KMS-11 (cell line): ENCODE data around the gene COMMD1.

ENCODE experiments used
- H2AFZ ChIP-seq: fragments of 200-600 bp; sonication (generic); 2 replicates; pipeline ENCODE4 v1.6.1; 2016; ENCODE audit warnings: antibody characterized with exemption, mixed run types, low read depth
- H3K27ac ChIP-seq: fragments of 200-600 bp; sonication (generic); 2 replicates; pipeline ENCODE4 v1.6.1; 2016; ENCODE audit warnings: mild to moderate bottlenecking, mixed run types
- H3K27me3 ChIP-seq: fragments of 200-600 bp; sonication (generic); 2 replicates; pipeline ENCODE4 v1.6.1; 2017; ENCODE audit warnings: mild to moderate bottlenecking, low read depth, mixed run types, moderate library complexity; ENCODE audit not compliant: insufficient read depth
- H3K36me3 ChIP-seq: fragments of 200-600 bp; sonication (generic); 2 replicates; pipeline ENCODE4 v1.6.1; 2017; ENCODE audit warnings: mild to moderate bottlenecking, mixed run types; ENCODE audit not compliant: insufficient read depth
- H3K4me1 ChIP-seq: fragments of 200-600 bp; sonication (generic); 2 replicates; pipeline ENCODE4 v1.6.1; 2016; ENCODE audit warnings: mild to moderate bottlenecking, low read depth, mixed run types; ENCODE audit not compliant: poor library complexity, severe bottlenecking
- H3K4me2 ChIP-seq: fragments of 200-600 bp; sonication (generic); 2 replicates; pipeline ENCODE4 v1.7.0; 2016; ENCODE audit warnings: mild to moderate bottlenecking, mixed run types
- H3K4me3 ChIP-seq: fragments of 200-600 bp; sonication (generic); IDR thresholded peaks from 2 replicates; pipeline ENCODE4 v1.6.1; 2017; ENCODE audit warnings: low read depth, low read length, mixed read lengths; ENCODE audit not compliant: insufficient read depth
- H3K79me2 ChIP-seq: fragments of 200-600 bp; sonication (generic); 2 replicates; pipeline ENCODE4 v1.6.1; 2016; ENCODE audit warnings: low read depth, mixed run types; ENCODE audit not compliant: insufficient read depth
- H3K9ac ChIP-seq: fragments of 200-600 bp; sonication (generic); 2 replicates; pipeline ENCODE4 v1.6.1; 2016; ENCODE audit warnings: mild to moderate bottlenecking, mixed run types
- H4K20me1 ChIP-seq: fragments of 200-600 bp; sonication (generic); 2 replicates; pipeline ENCODE4 v1.6.1; 2016; ENCODE audit warnings: mild to moderate bottlenecking, mixed run types; ENCODE audit not compliant: insufficient read depth
- TF ChIP-seq, protein P1 (sequence below): fragments of 200-600 bp; sonication (generic); conservative IDR thresholded peaks from 2 replicates; pipeline ENCODE4 v1.6.1; 2017; ENCODE audit warnings: low read depth, mild to moderate bottlenecking, antibody characterized with exemption, low read length, moderate library complexity, mixed read lengths

Gene COMMD1

DNA sequence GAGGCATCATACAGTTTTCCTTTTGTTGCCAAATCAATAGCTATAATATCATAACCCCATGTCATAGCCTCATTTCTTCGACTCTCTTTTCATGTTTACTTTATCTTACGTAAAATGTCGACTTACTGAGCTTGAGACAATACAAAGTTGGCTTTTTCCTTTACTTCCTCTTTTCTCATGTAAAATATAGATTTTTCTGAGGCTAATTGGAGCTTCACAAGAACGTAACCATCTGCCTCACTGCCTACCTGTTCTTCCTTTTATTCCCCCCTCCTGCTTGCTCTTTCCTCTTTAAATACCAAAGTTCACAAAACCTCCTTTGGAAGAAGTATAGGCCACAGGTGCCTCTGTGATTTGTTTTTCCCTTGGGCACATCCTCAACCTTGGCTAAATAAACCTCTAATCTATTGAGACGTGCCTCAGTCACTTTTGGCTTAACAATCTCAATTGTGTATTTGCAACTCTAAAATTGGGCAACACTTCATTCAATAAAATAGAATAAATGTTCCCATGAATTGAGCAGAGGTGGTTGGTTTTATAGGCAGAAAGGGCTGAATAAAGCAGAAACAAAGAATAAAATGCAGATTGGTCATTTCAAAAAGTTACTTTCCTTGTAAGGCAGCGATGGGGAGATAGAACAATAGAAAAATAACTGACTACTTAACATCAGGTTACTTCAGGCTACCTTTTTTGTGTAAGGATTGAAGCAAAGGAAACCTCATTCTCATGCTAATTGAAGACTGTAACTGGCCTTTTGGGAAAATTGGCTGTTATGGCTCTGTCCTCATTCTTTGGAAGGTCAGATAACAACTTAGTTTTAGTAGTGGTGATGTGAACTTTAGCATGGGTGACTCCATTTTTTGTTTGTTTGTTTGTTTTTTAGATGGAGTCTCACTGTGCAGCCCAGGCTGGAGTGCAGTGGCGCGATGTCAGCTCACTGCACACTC is 21.3 kb downstream of the COMMD1 start:
- Histone ChIP-seq H3K9ac (no peak overlapping the region), H3K27me3 (no peaks in the 10 kb centered on the region), H3K4me3 (no peak overlapping the region), H3K4me2 (no peak overlapping the region), H4K20me1 (no peaks in the 10 kb centered on the region), H3K27ac (no peak overlapping the region), H2AFZ (no peak overlapping the region), H3K79me2 (no peaks in the 10 kb centered on the region; the same call in 1 of the 2 replicates), H3K36me3 (no peaks in the 10 kb centered on the region), H3K4me1 (no peaks in the 10 kb centered on the region)
- TF ChIP-seq, protein P1, sequence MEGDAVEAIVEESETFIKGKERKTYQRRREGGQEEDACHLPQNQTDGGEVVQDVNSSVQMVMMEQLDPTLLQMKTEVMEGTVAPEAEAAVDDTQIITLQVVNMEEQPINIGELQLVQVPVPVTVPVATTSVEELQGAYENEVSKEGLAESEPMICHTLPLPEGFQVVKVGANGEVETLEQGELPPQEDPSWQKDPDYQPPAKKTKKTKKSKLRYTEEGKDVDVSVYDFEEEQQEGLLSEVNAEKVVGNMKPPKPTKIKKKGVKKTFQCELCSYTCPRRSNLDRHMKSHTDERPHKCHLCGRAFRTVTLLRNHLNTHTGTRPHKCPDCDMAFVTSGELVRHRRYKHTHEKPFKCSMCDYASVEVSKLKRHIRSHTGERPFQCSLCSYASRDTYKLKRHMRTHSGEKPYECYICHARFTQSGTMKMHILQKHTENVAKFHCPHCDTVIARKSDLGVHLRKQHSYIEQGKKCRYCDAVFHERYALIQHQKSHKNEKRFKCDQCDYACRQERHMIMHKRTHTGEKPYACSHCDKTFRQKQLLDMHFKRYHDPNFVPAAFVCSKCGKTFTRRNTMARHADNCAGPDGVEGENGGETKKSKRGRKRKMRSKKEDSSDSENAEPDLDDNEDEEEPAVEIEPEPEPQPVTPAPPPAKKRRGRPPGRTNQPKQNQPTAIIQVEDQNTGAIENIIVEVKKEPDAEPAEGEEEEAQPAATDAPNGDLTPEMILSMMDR = no peak

DNA sequence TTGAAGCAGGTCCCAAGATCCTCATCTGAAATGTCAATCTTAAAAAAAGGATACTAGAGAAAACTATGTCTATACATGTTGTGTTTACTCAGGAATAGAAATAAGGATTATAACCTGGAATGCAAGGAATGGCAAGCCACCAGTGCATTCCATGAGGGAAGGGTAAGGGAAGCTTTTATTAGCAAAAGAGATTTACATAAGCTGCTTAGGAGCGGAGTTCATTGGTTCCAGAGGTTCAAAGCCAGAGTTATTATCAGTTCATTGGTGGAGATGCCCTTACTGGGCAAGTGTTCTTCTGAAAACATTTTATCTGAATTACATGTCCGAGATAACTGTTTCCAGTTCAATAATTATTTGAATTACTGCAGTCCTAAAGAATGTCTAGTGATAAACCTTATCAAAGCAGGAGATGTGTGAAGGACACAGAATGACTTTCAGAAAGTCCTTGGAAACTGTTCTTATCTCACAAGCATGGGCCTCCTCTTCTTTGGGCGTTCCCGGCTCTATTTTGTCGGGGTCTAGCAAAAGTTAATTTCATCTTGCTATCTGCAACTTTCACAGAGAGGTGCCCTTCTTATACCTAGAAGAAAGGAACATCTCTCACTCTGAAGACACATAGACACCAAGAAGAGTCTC is 23.5 kb downstream of the COMMD1 start:
- H4K20me1 ChIP-seq = no peaks in the 10 kb centered on the region

DNA sequence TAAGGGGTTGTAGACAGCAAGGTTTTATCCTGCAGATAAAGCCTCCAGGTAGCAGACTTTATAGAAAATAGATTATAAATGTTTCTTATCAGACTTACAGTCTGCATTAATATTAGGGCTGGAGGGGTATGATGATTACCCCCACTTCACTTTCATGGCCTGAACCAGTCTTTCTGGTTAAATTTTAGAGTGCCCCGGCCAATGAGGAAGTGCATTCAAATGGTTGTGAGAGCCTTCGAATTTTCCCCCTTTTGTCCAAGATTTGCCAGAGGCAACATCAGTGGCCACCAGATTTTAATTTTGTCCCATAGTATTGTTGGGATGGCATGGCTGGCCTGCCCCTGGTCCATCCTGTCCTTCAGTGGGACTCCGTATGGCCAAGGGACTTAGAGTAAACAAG is 31.6 kb downstream of the COMMD1 start:
- TF ChIP-seq, protein P1 = no peak
- Histone ChIP-seq H2AFZ (no peak overlapping the region), H3K36me3 (no peaks in the 10 kb centered on the region), H3K4me1 (no peaks in the 10 kb centered on the region), H3K4me2 (no peak overlapping the region), H3K79me2 (no peaks in the 10 kb centered on the region), H4K20me1 (no peaks in the 10 kb centered on the region), H3K27ac (no peak overlapping the region), H3K4me3 (no peak overlapping the region), H3K9ac (no peak overlapping the region), H3K27me3 (no peaks in the 10 kb centered on the region)

More for the DNA sequence above, 23.5 kb downstream of the COMMD1 start:
- H3K36me3 ChIP-seq = no peaks in the 10 kb centered on the region
- no peaks in the 10 kb centered on the region for H3K4me1 ChIP-seq
- H3K79me2 ChIP-seq = no peaks in the 10 kb centered on the region
- H3K4me2 ChIP-seq = no peak overlapping the region
- TF ChIP-seq, protein P1 = no peak
- no peak overlapping the region for H2AFZ ChIP-seq
- no peak overlapping the region for H3K27ac ChIP-seq
- H3K9ac ChIP-seq = no peak overlapping the region
- no peak overlapping the region for H3K4me3 ChIP-seq
- H3K27me3 ChIP-seq = no peaks in the 10 kb centered on the region

DNA sequence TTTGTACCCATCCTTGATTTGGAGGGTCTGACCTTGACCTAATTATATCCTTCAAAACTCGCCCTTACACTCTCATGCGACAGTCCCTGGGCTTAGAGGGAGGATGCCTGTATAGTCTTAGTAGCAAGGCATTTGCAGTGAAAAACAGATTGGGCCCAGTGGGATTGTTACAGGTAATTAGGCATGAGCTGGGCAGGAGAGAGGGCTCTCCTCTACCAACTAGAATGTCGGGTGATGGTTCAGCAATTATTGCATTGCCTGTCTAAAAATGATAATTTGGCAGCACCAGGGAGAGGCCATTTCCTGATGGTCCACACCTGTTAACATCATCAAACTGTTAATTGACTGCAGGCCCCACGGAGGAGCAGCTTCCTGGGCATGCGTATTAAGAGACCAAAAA is 32.4 kb downstream of the COMMD1 start:
- H2AFZ ChIP-seq = no peak overlapping the region
- no peak overlapping the region for H3K4me3 ChIP-seq
- H3K36me3 ChIP-seq = no peaks in the 10 kb centered on the region
- TF ChIP-seq, protein P1 = no peak
- no peaks in the 10 kb centered on the region for H3K27me3 ChIP-seq
- no peaks in the 10 kb centered on the region for H3K4me1 ChIP-seq
- H3K4me2 ChIP-seq = no peak overlapping the region
- no peak overlapping the region for H3K27ac ChIP-seq
- no peaks in the 10 kb centered on the region for H3K79me2 ChIP-seq
- H4K20me1 ChIP-seq = no peaks in the 10 kb centered on the region
- H3K9ac ChIP-seq = no peak overlapping the region
